Lower leg skin (tissue), 4 donors: Measurements from ENCODE around the gene C1orf198. TPM values are rescaled to one million over a fixed set of nuclear protein-coding genes. Genes with fewer than 3 reads are reported as not detected.

Source experiments
- DNase-seq, 2 donors: peaks; one replicate each; pipeline ENCODE4 v3.0.0-alpha.2; 2019; ENCODE audit warnings: low spot score in 2 of 2
- H3K4me3 ChIP-seq: fragments of 200-600 bp; sonication (generic); 2 replicates; pipeline ENCODE4 v1.5.1; 2017; ENCODE audit warnings: mild to moderate bottlenecking, low read depth; ENCODE audit not compliant: poor library complexity, severe bottlenecking
- CTCF ChIP-seq, 3 donors: fragments of 450-650 bp; IDR thresholded peaks; one replicate each; pipeline ENCODE4 v1.5.1; 2016; ENCODE audit warnings: antibody characterized with exemption in 3 of 3, mild to moderate bottlenecking in 3 of 3, moderate library complexity in 2 of 3
- POLR2A ChIP-seq, 2 donors: fragments of 450-650 bp; IDR thresholded peaks; one replicate each; pipeline ENCODE4 v1.6.1; 2016 to 2017; ENCODE audit warnings: antibody characterized with exemption in 2 of 2, mild to moderate bottlenecking in 1 of 2, moderate library complexity in 1 of 2
- WGBS, 2 donors: methylation state at CpG; one replicate each; pipeline ENCODE4 v1.1.5; 2018; 5-methylcytosine and 5-hydroxymethylcytosine counted together
- intact Hi-C: fragments of 100-400 bp; cut with DNase I; formaldehyde crosslinking; loops from one replicate; pipeline ENCODE4 v1.15.0; 2023; ENCODE audit warnings: low total_unique reads
- total RNA-seq, 4 donors: library from RNA; depleted of rRNA; stranded (reverse); fragments of >200 nt; gene quantifications; one replicate each; pipeline ENCODE4 v1.1.0, GENCODE V29; 2016

Gene C1orf198
- total RNA-seq, 4 donors from 2014 or later: 71.1 to 80.1 (median 73.3) TPM

GRCh38 chr1:230806552-230806951 lies 61.8 kb downstream of the C1orf198 start:
- TF ChIP-seq CTCF (IDR thresholded peaks at IDR 0.05) (no peak), POLR2A (IDR thresholded peaks at IDR 0.05) (no peak)
- H3K4me3 ChIP-seq: no peak overlapping the region
- DNase-seq: peak in 1 of 2 donors; percentile 6
- WGBS, 2 donors: 69 to 93% methylated on average over 2 of the region's 2 CpGs
- intact Hi-C loops: loop anchor here (10.0 kb wide), 1 partner anchor 398 kb away; no protein-coding TSS in a partner anchor

- TF ChIP-seq POLR2A (IDR thresholded peaks at IDR 0.05): no peak
- DNase-seq: no peak
- WGBS, 2 donors: 64 to 72% methylated on average over 2 of the region's 2 CpGs
- H3K4me3 ChIP-seq: no peak overlapping the region
- intact Hi-C loops: loop anchor here (10.0 kb wide), 1 partner anchor 400 kb away; no protein-coding TSS in a partner anchor
These were observed 63.9 kb downstream of the C1orf198 start for GRCh38 chr1:230804396-230804795.

- intact Hi-C loops: loop anchor here (10.0 kb wide), 1 partner anchor 404 kb away; no protein-coding TSS in a partner anchor
- peak in 1 of 2 donors; percentile 58 for DNase-seq
- no peak overlapping the region for H3K4me3 ChIP-seq
- 81 to 86% methylated on average over 9 of the region's 9 CpGs for WGBS, 2 donors
- TF ChIP-seq CTCF (IDR thresholded peaks at IDR 0.05): no peak
- no peak for TF ChIP-seq POLR2A (IDR thresholded peaks at IDR 0.05)
These were observed 67.2 kb downstream of the C1orf198 start for GRCh38 chr1:230800891-230801840.

GRCh38 chr1:230798491-230798890 lies 69.8 kb downstream of the C1orf198 start:
- peak in 1 of 2 donors; percentile 48 for DNase-seq
- intact Hi-C loops: loop anchor here (10.0 kb wide), 1 partner anchor 116 kb away; no protein-coding TSS in a partner anchor
- WGBS, 2 donors: 84 to 88% methylated on average over 5 of the region's 5 CpGs
- H3K4me3 ChIP-seq: no peak overlapping the region
- TF ChIP-seq POLR2A (IDR thresholded peaks at IDR 0.05) (no peak), CTCF (IDR thresholded peaks at IDR 0.05) (no peak)

GRCh38 chr1:230797942-230798365 lies 70.4 kb downstream of the C1orf198 start:
- TF ChIP-seq CTCF (IDR thresholded peaks at IDR 0.05): peak in 1 of 3 donors; percentile 67
- TF ChIP-seq POLR2A (IDR thresholded peaks at IDR 0.05): no peak
- peak; percentile 47 to 85 for DNase-seq
- 27 to 28% methylated on average over 7 of the region's 7 CpGs for WGBS, 2 donors
- no peak overlapping the region for H3K4me3 ChIP-seq
- intact Hi-C loops: loop anchor here (10.0 kb wide), 1 partner anchor 117 kb away; no protein-coding TSS in a partner anchor

GRCh38 chr1:230797376-230797920 lies 70.9 kb downstream of the C1orf198 start:
- intact Hi-C loops: loop anchor here (10.0 kb wide), 1 partner anchor 117 kb away; no protein-coding TSS in a partner anchor
- DNase-seq: peak in 1 of 2 donors; percentile 78
- 71 to 75% methylated on average over 13 of the region's 13 CpGs for WGBS, 2 donors
- TF ChIP-seq POLR2A (IDR thresholded peaks at IDR 0.05): no peak
- TF ChIP-seq CTCF (IDR thresholded peaks at IDR 0.05): no peak
- no peak overlapping the region for H3K4me3 ChIP-seq
